Esophagus muscularis mucosa (tissue), 4 donors: ENCODE results near the gene BGN. TPM values are rescaled to one million over a fixed set of nuclear protein-coding genes. Genes with fewer than 3 reads are reported as not detected.

Source experiments
- DNase-seq: peaks from one replicate; pipeline ENCODE4 v3.0.0-alpha.2; 2017; ENCODE audit errors: extremely low spot score
- H3K27ac ChIP-seq, 4 donors: fragments of 200-600 bp; sonication (generic); replicated peaks in 1 of 4; 1 replicate in 3 of 4; 2 replicates in 1 of 4; pipeline ENCODE4 v1.5.1; 2016 to 2019; ENCODE audit warnings: mild to moderate bottlenecking in 1 of 4
- H3K27me3 ChIP-seq, 4 donors: fragments of 200-600 bp; sonication (generic); one replicate each; pipeline versions ENCODE4 v1.5.1 to v1.6.0; 2016 to 2019
- H3K36me3 ChIP-seq, 4 donors: fragments of 200-600 bp; sonication (generic); one replicate each; pipeline ENCODE4 v1.5.1; 2016 to 2019
- H3K4me1 ChIP-seq, 4 donors: fragments of 200-600 bp; sonication (generic); one replicate each; pipeline ENCODE4 v1.5.1; 2016 to 2019
- H3K4me3 ChIP-seq, 4 donors: fragments of 200-600 bp; sonication (generic); 1 replicate in 2 of 4; 2 replicates in 2 of 4; pipeline ENCODE4 v1.5.1; 2016 to 2019; ENCODE audit warnings: mild to moderate bottlenecking in 4 of 4, moderate library complexity in 1 of 4
- H3K9me3 ChIP-seq, 4 donors: fragments of 200-600 bp; sonication (generic); 1 replicate in 3 of 4; 2 replicates in 1 of 4; pipeline ENCODE4 v1.5.1; 2016 to 2019
- CTCF ChIP-seq, 3 experiments: fragments of 200-600 bp in 2 of 3; fragments of 450-650 bp in 1 of 3; sonication (generic) in 2 of 3; IDR thresholded peaks; one replicate each; pipeline ENCODE4 v1.5.1; 2017 to 2019; ENCODE audit warnings: antibody characterized with exemption in 3 of 3, mild to moderate bottlenecking in 2 of 3, moderate library complexity in 1 of 3
- EP300 ChIP-seq: sonication (generic); formaldehyde crosslinking; IDR thresholded peaks from one replicate; pipeline ENCODE4 v1.6.1; 2017; ENCODE audit warnings: antibody characterized with exemption
- POLR2A ChIP-seq: fragments of 450-650 bp; IDR thresholded peaks from one replicate; pipeline ENCODE4 v1.6.1; 2017; ENCODE audit warnings: antibody characterized with exemption, moderate library complexity, mild to moderate bottlenecking, low read depth
- POLR2AphosphoS5 ChIP-seq, 2 donors: sonication (generic); formaldehyde crosslinking; IDR thresholded peaks; one replicate each; pipeline ENCODE4 v1.6.1; 2017; ENCODE audit warnings: antibody characterized with exemption in 2 of 2
- whole genome bisulfite sequencing: methylation state at CpG from one replicate; pipeline ENCODE4 v1.1.5; 2018; 5-methylcytosine and 5-hydroxymethylcytosine counted together
- intact Hi-C: fragments of 100-400 bp; cut with DNase I; formaldehyde crosslinking; loops from one replicate; pipeline ENCODE4 v1.15.1; 2023
- total RNA-seq, 4 donors: library from RNA; depleted of rRNA; stranded (reverse); fragments of >200 nt; gene quantifications; one replicate each; pipeline versions ENCODE4 v1.1.0 to v1.2.1, GENCODE V29; 2016

The BGN gene
- total RNA-seq, 4 donors from 2014 or later = 16.6 to 77.8 (median 21.5) TPM

GRCh38 chrX:153470411-153471363 lies 24.1 kb upstream of the BGN start, which contains the start of gene HAUS7:
Gene HAUS7 (minus strand): TSS chrX:153470576. CDS start chrX:153470557, 19 bp downstream.
- DNase-seq = peak; percentile 98
- intact Hi-C loops = loop anchor here (2.0 kb wide), 1 partner anchor 36 kb away; no protein-coding TSS in a partner anchor
- peak within 1 kb of the TSS; percentile 66 to 75 (median 68) for H3K4me3 ChIP-seq
- H3K36me3 ChIP-seq = peaks cover 0 to 10% (median 0%) of the 10 kb centered on the region in 4 donors
- peaks cover 14 to 39% (median 33%) of the 10 kb centered on the region in 4 donors for H3K4me1 ChIP-seq
- H3K27me3 ChIP-seq = peaks cover 0 to 1% (median 0%) of the 10 kb centered on the region in 4 donors
- WGBS = 63% methylated on average over 31 of the region's 70 CpGs
- peak; percentile 2 to 71 for TF ChIP-seq POLR2AphosphoS5 (IDR thresholded peaks at IDR 0.05)
- TF ChIP-seq CTCF (IDR thresholded peaks at IDR 0.05) = peak; percentile 65 to 68 (median 68)
- no peak for TF ChIP-seq EP300
- no peak for TF ChIP-seq POLR2A
- peak within 1 kb of the TSS; percentile 67 to 87 (median 72) for H3K27ac ChIP-seq
- no peaks in the 10 kb centered on the region for H3K9me3 ChIP-seq

DNA sequence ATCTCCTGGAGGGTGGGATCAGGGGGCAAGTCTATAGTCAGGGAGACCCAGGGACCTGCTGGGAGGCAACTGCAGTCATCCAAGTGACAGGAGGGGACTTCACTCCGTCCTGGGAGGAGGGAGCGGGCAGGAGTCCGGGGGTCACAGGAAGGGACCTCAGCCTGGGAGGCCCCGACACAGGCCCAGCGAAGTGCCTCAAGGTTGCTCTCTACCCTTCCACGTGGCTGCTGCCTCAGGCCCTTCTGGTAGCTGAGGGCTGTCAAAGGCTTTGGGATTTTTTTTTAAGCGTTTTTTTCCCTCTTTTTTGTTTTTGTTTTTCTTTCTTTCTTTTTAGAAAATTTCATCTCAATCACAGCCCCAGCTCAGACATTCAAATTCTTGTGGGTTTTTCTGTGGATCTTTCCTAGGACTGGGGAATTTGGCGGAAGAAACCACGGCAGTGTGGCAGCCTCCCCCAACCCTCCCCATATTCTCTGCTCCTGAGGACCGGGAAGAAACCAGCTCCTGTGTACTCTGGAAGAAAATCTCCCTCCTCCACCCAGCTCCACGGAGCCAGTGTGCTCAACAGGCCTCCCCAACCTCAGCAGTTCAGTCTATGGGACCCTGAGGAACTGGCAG lies 23.0 kb upstream of the BGN start:
- TF ChIP-seq EP300 (no peak), POLR2AphosphoS5 (IDR thresholded peaks at IDR 0.05) (no peak), POLR2A (no peak)
- Histone ChIP-seq H3K4me3 (no peak overlapping the region), H3K9me3 (no peaks in the 10 kb centered on the region), H3K4me1 (peaks cover 14 to 48% (median 42%) of the 10 kb centered on the region in 4 donors), H3K36me3 (peaks cover 0 to 7% (median 0%) of the 10 kb centered on the region in 4 donors), H3K27ac (peak overlapping the region in 2 of 4 donors; percentile 54 to 87), H3K27me3 (peaks cover 0 to 5% (median 0%) of the 10 kb centered on the region in 4 donors)
- intact Hi-C loops = loop anchor here (2.0 kb wide), 1 partner anchor 35 kb away; no protein-coding TSS in a partner anchor
- no peak for DNase-seq
- WGBS = 68% methylated on average over 11 of the region's 11 CpGs

DNA sequence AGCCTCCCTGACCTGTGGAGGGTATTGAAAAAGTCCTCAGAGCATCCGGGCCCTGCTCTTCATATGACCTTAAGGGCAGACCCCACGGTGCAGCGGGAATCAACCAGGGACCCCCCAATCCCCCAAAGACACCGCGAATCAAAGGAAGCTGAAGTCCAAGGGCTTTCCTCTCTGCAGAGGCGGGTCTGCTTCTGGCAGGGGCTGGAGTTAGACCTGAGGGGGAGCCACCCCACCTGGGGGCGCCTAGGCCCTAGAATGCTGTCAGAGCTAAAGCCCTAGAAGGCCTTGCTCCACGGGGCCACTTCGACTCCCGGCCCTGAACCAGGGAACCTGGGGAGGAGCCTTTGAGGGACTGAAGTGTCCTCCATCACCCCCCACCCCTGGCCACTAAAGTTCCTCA lies 21.7 kb upstream of the BGN start:
- H3K27ac ChIP-seq = no peak overlapping the region
- no peaks in the 10 kb centered on the region for H3K9me3 ChIP-seq
- intact Hi-C loops = no loop called here
- 100% methylated on average over 3 of the region's 10 CpGs for WGBS
- DNase-seq = no peak
- no peak overlapping the region for H3K4me3 ChIP-seq
- TF ChIP-seq CTCF (IDR thresholded peaks at IDR 0.05) (no peak), EP300 (no peak), POLR2A (no peak), POLR2AphosphoS5 (IDR thresholded peaks at IDR 0.05) (no peak)
- peaks cover 19 to 53% (median 47%) of the 10 kb centered on the region in 4 donors for H3K4me1 ChIP-seq
- peaks cover 0 to under 1% (median 0%) of the 10 kb centered on the region in 4 donors for H3K36me3 ChIP-seq
- H3K27me3 ChIP-seq = peaks cover 0 to 5% (median 0%) of the 10 kb centered on the region in 4 donors

DNA sequence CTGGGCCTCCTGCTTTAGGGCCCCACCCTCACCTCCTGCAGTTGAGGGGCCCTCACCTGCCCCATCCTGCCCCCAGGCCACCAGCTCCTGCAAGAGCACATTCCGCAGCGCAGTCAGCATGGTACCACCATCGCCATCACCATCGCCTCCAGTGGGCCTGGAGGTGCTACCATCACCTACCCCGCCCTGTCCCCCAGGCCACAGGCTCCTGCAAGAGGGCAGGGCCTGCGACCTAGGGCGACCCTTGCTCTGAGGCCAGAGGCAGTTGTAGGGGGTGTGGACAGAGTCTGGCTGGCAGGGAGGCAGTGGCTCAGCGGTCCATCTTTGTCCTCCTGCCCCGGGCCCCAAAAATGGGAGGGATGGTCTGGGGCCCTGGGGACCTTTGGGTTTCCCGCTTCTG lies 20.5 kb upstream of the BGN start:
- Histone ChIP-seq H3K36me3 (no peaks in the 10 kb centered on the region), H3K4me3 (peak overlapping the region; percentile 37 to 51 (median 44)), H3K4me1 (peaks cover 19 to 43% (median 38%) of the 10 kb centered on the region in 4 donors), H3K27ac (peak overlapping the region in 2 of 4 donors; percentile 27 to 35), H3K9me3 (no peaks in the 10 kb centered on the region), H3K27me3 (peaks cover 0 to 5% (median 0%) of the 10 kb centered on the region in 4 donors)
- TF ChIP-seq EP300 = no peak
- TF ChIP-seq POLR2A = no peak
- no peak for TF ChIP-seq CTCF (IDR thresholded peaks at IDR 0.05)
- no peak for TF ChIP-seq POLR2AphosphoS5 (IDR thresholded peaks at IDR 0.05)
- DNase-seq = no peak
- intact Hi-C loops = no loop called here
- 100% methylated on average over 5 of the region's 10 CpGs for WGBS
